SK-N-SH (cell line): ENCODE results near the gene PPP1CA. TPM values are rescaled to one million over a fixed set of nuclear protein-coding genes. Genes with fewer than 3 reads are reported as not detected.

ENCODE experiments used
- CTCF ChIA-PET: fragments of 300-600, 350-600 bp; formaldehyde crosslinking; extraction: SDS; loops from one replicate; lab custom pipeline; 2021; lab: Yijun Ruan, JAX
- POLR2A ChIA-PET: fragments of 350-600 bp; sonication (Branson Sonifier 250); formaldehyde crosslinking; extraction: SDS; loops from one replicate; lab custom pipeline; 2020; ENCODE audit warnings: antibody characterized with exemption, inconsistent platforms; lab: Yijun Ruan, JAX
- DNase-seq: peaks from one replicate; pipeline ENCODE4 v3.0.0; 2012
- H2AFZ ChIP-seq: fragments of 200-600 bp; sonication (generic); 2 replicates; pipeline ENCODE4 v1.8.1; 2016; ENCODE audit warnings: antibody characterized with exemption, mild to moderate bottlenecking, low read depth
- H3F3A ChIP-seq: fragments of 200-600 bp; sonication (generic); replicated peaks from 2 replicates; pipeline ENCODE3; 2016; ENCODE audit warnings: antibody characterized with exemption, mild to moderate bottlenecking; ENCODE audit not compliant: insufficient read depth
- H3K27ac ChIP-seq, 2 experiments: fragments of 200-500 bp in 1 of 2; fragments of 200-600 bp in 1 of 2; sonication (Bioruptor generic) in 1 of 2; sonication (generic), shearing (Covaris generic) in 1 of 2; 2 replicates each; pipeline versions ENCODE4 v1.5.1 to v1.6.1; 2014 to 2016; ENCODE audit warnings: low read depth in 2 of 2, inconsistent platforms in 1 of 2, low read length in 1 of 2, mild to moderate bottlenecking in 1 of 2, mixed read lengths in 1 of 2
- H3K27me3 ChIP-seq: fragments of 200-600 bp; sonication (generic), shearing (Covaris generic); 2 replicates; pipeline ENCODE4 v1.6.1; 2016; ENCODE audit warnings: mixed run types; ENCODE audit not compliant: insufficient read depth
- H3K36me3 ChIP-seq, 2 experiments: fragments of 200-500 bp in 1 of 2; fragments of 200-600 bp in 1 of 2; sonication (Bioruptor generic) in 1 of 2; sonication (generic) in 1 of 2; replicated peaks in 1 of 2; 2 replicates each; pipeline versions ENCODE3 to v1.5.1; 2014 to 2016; ENCODE audit warnings: low read length in 1 of 2, mild to moderate bottlenecking in 1 of 2; ENCODE audit not compliant: insufficient read depth in 2 of 2, control insufficient read depth in 1 of 2
- H3K4me1 ChIP-seq, 2 experiments: fragments of 200-500 bp in 1 of 2; fragments of 200-600 bp in 1 of 2; sonication (Bioruptor generic) in 1 of 2; sonication (generic), shearing (Covaris generic) in 1 of 2; 2 replicates each; pipeline versions ENCODE4 v1.5.1 to v1.6.1; 2014 to 2016; ENCODE audit warnings: low read depth in 1 of 2, low read length in 1 of 2, mixed run types in 1 of 2; ENCODE audit not compliant: insufficient read depth in 2 of 2, control insufficient read depth in 1 of 2
- H3K4me2 ChIP-seq: fragments of 200-600 bp; sonication (generic), shearing (Covaris generic); 2 replicates; pipeline ENCODE4 v1.6.1; 2017; ENCODE audit warnings: mixed run types
- H3K4me3 ChIP-seq, 2 experiments: fragments of 200-500 bp in 1 of 2; fragments of 200-600 bp in 1 of 2; sonication (Bioruptor generic) in 1 of 2; sonication (generic), shearing (Covaris generic) in 1 of 2; 2 replicates each; pipeline versions ENCODE4 v1.5.1 to v1.8.1; 2014 to 2016; ENCODE audit warnings: low read depth in 2 of 2, inconsistent platforms in 1 of 2, low read length in 1 of 2, mild to moderate bottlenecking in 1 of 2, mixed read lengths in 1 of 2, moderate library complexity in 1 of 2
- H3K79me2 ChIP-seq: fragments of 200-600 bp; sonication (generic); 2 replicates; pipeline ENCODE4 v1.8.1; 2017; ENCODE audit warnings: mild to moderate bottlenecking; ENCODE audit not compliant: insufficient read depth
- H3K9ac ChIP-seq: fragments of 200-600 bp; sonication (generic); 2 replicates; pipeline ENCODE4 v1.6.1; 2017; ENCODE audit warnings: mixed run types
- H3K9me2 ChIP-seq: fragments of 200-600 bp; sonication (generic); 2 replicates; pipeline ENCODE4 v1.6.1; 2017; ENCODE audit warnings: mixed run types
- H3K9me3 ChIP-seq: fragments of 200-600 bp; sonication (generic); 2 replicates; pipeline ENCODE4 v1.6.1; 2017; ENCODE audit warnings: mixed run types, mild to moderate bottlenecking, moderate library complexity
- H4K20me1 ChIP-seq: fragments of 200-600 bp; sonication (generic); 2 replicates; pipeline ENCODE4 v1.6.1; 2017; ENCODE audit warnings: mild to moderate bottlenecking, mixed run types; ENCODE audit not compliant: insufficient read depth
- CHD2 ChIP-seq: fragments of 150-350 bp; IDR thresholded peaks from 2 replicates; pipeline ENCODE4 v1.6.1; 2018; ENCODE audit warnings: low read length; ENCODE audit not compliant: partially characterized antibody
- CTCF ChIP-seq: fragments of 200-600 bp; sonication (generic); IDR thresholded peaks from 2 replicates; pipeline ENCODE4 v1.6.1; 2017; ENCODE audit warnings: antibody characterized with exemption, mild to moderate bottlenecking, moderate library complexity
- EP300 ChIP-seq, 2 experiments: IDR thresholded peaks; 2 replicates each; pipeline versions ENCODE4 v1.4.0 to v1.6.1; 2012; ENCODE audit warnings: borderline replicate concordance in 1 of 2, low read depth in 1 of 2, low read length in 1 of 2
- FOSL2 ChIP-seq: IDR thresholded peaks from 2 replicates; pipeline ENCODE4 v1.4.0; 2012; ENCODE audit warnings: low read depth, mild to moderate bottlenecking, moderate library complexity, borderline replicate concordance
- GATA2 ChIP-seq: sonication (generic); formaldehyde crosslinking; IDR thresholded peaks from 2 replicates; pipeline ENCODE4 v1.5.0; 2020; ENCODE audit warnings: mild to moderate bottlenecking, missing genetic modification reagents
- MEF2A ChIP-seq: IDR thresholded peaks from 2 replicates; pipeline ENCODE4 v1.4.0; 2012; ENCODE audit warnings: low read depth, borderline replicate concordance
- MXI1 ChIP-seq: IDR thresholded peaks from 2 replicates; pipeline ENCODE4 v1.6.1; 2012; ENCODE audit warnings: mild to moderate bottlenecking, low read depth, low read length, improper control_type of control experiment
- NFIC ChIP-seq: IDR thresholded peaks from 2 replicates; pipeline ENCODE4 v1.4.0; 2012; ENCODE audit warnings: borderline replicate concordance
- RAD21 ChIP-seq: IDR thresholded peaks from 2 replicates; pipeline ENCODE4 v1.6.1; 2012; ENCODE audit warnings: mild to moderate bottlenecking, low read length
- RCOR1 ChIP-seq: fragments of 150-350 bp; IDR thresholded peaks from 2 replicates; pipeline ENCODE4 v1.6.1; 2017; ENCODE audit warnings: antibody characterized with exemption, low read length
- RFX5 ChIP-seq: IDR thresholded peaks from 2 replicates; pipeline ENCODE4 v1.6.1; 2012; ENCODE audit warnings: mild to moderate bottlenecking, improper control_type of control experiment, low read length
- SIN3A ChIP-seq: IDR thresholded peaks from 2 replicates; pipeline ENCODE4 v1.6.1; 2012; ENCODE audit warnings: low read depth, mild to moderate bottlenecking, low read length, moderate library complexity, borderline replicate concordance
- SMC3 ChIP-seq: IDR thresholded peaks from 2 replicates; pipeline ENCODE4 v1.6.1; 2012; ENCODE audit warnings: low read depth, low read length, improper control_type of control experiment
- TEAD4 ChIP-seq: IDR thresholded peaks from 2 replicates; pipeline ENCODE4 v1.4.0; 2012; ENCODE audit warnings: mild to moderate bottlenecking, borderline replicate concordance; ENCODE audit not compliant: insufficient read depth
- YY1 ChIP-seq: IDR thresholded peaks from 2 replicates; pipeline ENCODE4 v1.4.0; 2012; ENCODE audit warnings: low read depth, mild to moderate bottlenecking
- WGBS: methylation state at CpG from one replicate; pipeline ENCODE4 v1.1.6; 2017; ENCODE audit warnings: low lambda C conversion rate; 5-methylcytosine and 5-hydroxymethylcytosine counted together
- polyA plus RNA-seq, 3 experiments: library from polyadenylated mRNA; depleted of rRNA; stranded (reverse); fragments of >200 nt; gene quantifications; 2 replicates each; pipeline ENCODE4 v1.2.3, GENCODE V29; 2012
- TF ChIP-seq, protein P1 (sequence below): IDR thresholded peaks from 2 replicates; pipeline ENCODE4 v1.4.0; 2012; ENCODE audit warnings: low read depth, borderline replicate concordance
- TF ChIP-seq, protein P2 (sequence below): IDR thresholded peaks from 2 replicates; pipeline ENCODE4 v1.6.1; 2012; ENCODE audit warnings: mild to moderate bottlenecking, low read depth, low read length, moderate library complexity
- TF ChIP-seq, protein P3 (sequence below): fragments of 150-350 bp; IDR thresholded peaks from 2 replicates; pipeline ENCODE4 v1.6.1; 2016; ENCODE audit warnings: mild to moderate bottlenecking, low read depth, low read length

The PPP1CA gene
- polyA plus RNA-seq, 1 of the 3 experiments (the other 2 are of a cell fraction): 261 TPM

DNA sequence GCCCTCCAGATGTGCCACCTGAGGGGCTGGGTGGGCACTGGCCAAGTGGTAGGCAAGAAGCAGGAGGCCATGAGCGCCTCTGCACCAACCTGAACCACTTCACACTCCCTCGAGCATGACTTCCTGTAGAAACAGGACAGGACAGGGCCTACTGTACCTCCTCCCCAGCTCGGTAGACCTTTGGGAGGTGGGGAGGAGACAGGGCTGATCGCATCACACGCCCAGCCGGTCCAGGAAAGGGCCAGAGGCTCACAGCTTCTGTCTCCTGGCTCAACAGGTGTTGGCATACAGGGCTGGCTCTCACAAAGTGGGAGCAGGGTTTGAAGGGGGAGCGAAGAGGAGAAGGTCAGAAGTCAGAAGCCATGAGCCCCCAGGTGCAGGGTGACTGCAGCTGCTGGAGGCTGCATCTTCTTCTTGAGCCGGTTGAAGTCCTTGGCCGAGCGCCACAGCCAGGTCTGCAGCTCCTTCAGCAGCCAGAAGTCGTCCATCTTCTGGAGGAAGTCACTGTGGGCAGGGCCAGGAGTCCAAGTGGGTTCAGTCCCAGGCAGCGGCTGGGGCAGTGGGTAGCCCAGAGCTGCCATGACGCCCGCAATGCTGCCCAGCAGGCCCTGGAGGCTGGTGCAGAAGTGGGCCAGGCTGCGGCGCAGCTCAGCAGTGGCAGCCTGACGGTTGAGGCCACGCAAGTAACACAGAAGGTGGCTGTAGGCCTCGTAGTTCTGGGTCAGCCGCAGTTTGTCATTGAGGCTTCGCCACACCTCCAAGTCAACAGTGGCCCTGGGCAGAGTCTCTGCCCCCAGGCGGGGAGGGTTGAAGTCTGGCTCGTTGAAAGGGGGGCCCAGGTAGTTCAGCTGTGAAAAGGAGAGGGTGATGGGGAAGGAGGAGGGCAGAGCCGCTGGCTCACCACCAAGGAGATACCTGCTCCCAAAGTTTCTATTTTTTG is 36.6 kb downstream of the PPP1CA start:
- POLR2A ChIA-PET: no interaction called here
- no peaks in the 10 kb centered on the region for H3K9me3 ChIP-seq
- TF ChIP-seq CHD2 (no peak), MXI1 (no peak), MEF2A (no peak), TEAD4 (no peak), FOSL2 (no peak), EP300 (IDR thresholded peaks at IDR 0.05; ENCODE audit: borderline replicate concordance in 1 of 2, low read depth in 1 of 2, low read length in 1 of 2) (no peak), RAD21 (no peak), NFIC (no peak), YY1 (no peak), SIN3A (no peak)
- TF ChIP-seq, protein P1, sequence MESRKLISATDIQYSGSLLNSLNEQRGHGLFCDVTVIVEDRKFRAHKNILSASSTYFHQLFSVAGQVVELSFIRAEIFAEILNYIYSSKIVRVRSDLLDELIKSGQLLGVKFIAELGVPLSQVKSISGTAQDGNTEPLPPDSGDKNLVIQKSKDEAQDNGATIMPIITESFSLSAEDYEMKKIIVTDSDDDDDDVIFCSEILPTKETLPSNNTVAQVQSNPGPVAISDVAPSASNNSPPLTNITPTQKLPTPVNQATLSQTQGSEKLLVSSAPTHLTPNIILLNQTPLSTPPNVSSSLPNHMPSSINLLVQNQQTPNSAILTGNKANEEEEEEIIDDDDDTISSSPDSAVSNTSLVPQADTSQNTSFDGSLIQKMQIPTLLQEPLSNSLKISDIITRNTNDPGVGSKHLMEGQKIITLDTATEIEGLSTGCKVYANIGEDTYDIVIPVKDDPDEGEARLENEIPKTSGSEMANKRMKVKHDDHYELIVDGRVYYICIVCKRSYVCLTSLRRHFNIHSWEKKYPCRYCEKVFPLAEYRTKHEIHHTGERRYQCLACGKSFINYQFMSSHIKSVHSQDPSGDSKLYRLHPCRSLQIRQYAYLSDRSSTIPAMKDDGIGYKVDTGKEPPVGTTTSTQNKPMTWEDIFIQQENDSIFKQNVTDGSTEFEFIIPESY: no peak
- no peak overlapping the region for H2AFZ ChIP-seq
- H4K20me1 ChIP-seq: peaks cover 58% of the 10 kb centered on the region
- CTCF ChIA-PET: interaction anchor here (3.2 to 20.0 kb wide), 3 partner anchors 8 to 14 kb away, joined by 15 to 955 read pairs (median 78); partner anchors contain the start of genes CLCF1 and POLD4
- peaks cover 3% of the 10 kb centered on the region for H3F3A ChIP-seq
- peaks cover 13 to 16% of the 10 kb centered on the region in 2 experiments for H3K36me3 ChIP-seq
- H3K4me1 ChIP-seq: peaks cover 0 to 9% of the 10 kb centered on the region in 2 experiments; a peak in 2 of 4 replicates
- no peak for DNase-seq
- H3K9me2 ChIP-seq: no peaks in the 10 kb centered on the region
- no peak overlapping the region for H3K4me3 ChIP-seq
- H3K9ac ChIP-seq: no peak overlapping the region
- no peaks in the 10 kb centered on the region for H3K27me3 ChIP-seq
- H3K27ac ChIP-seq: no peak overlapping the region
- no peak overlapping the region for H3K4me2 ChIP-seq
- peaks cover 53% of the 10 kb centered on the region for H3K79me2 ChIP-seq
- 93% methylated on average over 13 of the region's 24 CpGs for WGBS

DNA sequence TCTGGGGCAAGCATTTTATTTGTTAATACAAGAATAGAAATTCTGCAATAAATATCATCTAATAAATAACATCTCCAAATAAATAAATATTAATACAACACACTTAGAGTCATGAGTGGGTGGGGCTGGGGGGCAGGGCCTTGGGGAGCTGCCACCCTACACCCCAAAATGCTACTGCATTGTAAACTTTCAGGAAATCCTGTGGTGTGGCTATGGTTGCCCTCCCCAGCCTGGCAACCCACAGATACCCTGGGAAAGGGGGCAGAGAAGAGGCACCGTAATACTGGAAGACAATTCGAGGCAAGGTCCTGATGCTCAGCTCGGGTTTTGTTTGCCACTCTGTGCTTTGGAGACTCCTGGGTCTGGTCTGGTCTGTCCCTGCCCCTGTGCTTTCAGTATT is 37.5 kb downstream of the PPP1CA start:
- Histone ChIP-seq H3K79me2 (peaks cover 47% of the 10 kb centered on the region), H3K9me2 (no peaks in the 10 kb centered on the region), H3K27me3 (no peaks in the 10 kb centered on the region), H3K27ac (no peak overlapping the region), H3F3A (peaks cover 3% of the 10 kb centered on the region), H3K4me2 (no peak overlapping the region), H3K9ac (no peak overlapping the region), H4K20me1 (peaks cover 49% of the 10 kb centered on the region), H2AFZ (no peak overlapping the region), H3K36me3 (peaks cover 13 to 16% of the 10 kb centered on the region in 2 experiments), H3K9me3 (no peaks in the 10 kb centered on the region), H3K4me1 (peaks cover 0 to 7% of the 10 kb centered on the region in 2 experiments; a peak in 2 of 4 replicates), H3K4me3 (no peak overlapping the region)
- POLR2A ChIA-PET: no interaction called here
- no peak for DNase-seq
- WGBS: 100% methylated on average over 3 of the region's 3 CpGs
- CTCF ChIA-PET: interaction anchor here (0.7 to 20.0 kb wide), 5 partner anchors 11 to 25 kb away, joined by 3 to 955 read pairs (median 7); partner anchors contain the start of genes CLCF1 and POLD4
- TF ChIP-seq RFX5 (no peak), EP300 (IDR thresholded peaks at IDR 0.05; ENCODE audit: borderline replicate concordance in 1 of 2, low read depth in 1 of 2, low read length in 1 of 2) (no peak), FOSL2 (no peak), CTCF (no peak), SMC3 (no peak), GATA2 (CRISPR knock-in tag) (no peak), RCOR1 (no peak)
- TF ChIP-seq, protein P2, sequence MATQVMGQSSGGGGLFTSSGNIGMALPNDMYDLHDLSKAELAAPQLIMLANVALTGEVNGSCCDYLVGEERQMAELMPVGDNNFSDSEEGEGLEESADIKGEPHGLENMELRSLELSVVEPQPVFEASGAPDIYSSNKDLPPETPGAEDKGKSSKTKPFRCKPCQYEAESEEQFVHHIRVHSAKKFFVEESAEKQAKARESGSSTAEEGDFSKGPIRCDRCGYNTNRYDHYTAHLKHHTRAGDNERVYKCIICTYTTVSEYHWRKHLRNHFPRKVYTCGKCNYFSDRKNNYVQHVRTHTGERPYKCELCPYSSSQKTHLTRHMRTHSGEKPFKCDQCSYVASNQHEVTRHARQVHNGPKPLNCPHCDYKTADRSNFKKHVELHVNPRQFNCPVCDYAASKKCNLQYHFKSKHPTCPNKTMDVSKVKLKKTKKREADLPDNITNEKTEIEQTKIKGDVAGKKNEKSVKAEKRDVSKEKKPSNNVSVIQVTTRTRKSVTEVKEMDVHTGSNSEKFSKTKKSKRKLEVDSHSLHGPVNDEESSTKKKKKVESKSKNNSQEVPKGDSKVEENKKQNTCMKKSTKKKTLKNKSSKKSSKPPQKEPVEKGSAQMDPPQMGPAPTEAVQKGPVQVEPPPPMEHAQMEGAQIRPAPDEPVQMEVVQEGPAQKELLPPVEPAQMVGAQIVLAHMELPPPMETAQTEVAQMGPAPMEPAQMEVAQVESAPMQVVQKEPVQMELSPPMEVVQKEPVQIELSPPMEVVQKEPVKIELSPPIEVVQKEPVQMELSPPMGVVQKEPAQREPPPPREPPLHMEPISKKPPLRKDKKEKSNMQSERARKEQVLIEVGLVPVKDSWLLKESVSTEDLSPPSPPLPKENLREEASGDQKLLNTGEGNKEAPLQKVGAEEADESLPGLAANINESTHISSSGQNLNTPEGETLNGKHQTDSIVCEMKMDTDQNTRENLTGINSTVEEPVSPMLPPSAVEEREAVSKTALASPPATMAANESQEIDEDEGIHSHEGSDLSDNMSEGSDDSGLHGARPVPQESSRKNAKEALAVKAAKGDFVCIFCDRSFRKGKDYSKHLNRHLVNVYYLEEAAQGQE: no peak
- TF ChIP-seq, protein P3, sequence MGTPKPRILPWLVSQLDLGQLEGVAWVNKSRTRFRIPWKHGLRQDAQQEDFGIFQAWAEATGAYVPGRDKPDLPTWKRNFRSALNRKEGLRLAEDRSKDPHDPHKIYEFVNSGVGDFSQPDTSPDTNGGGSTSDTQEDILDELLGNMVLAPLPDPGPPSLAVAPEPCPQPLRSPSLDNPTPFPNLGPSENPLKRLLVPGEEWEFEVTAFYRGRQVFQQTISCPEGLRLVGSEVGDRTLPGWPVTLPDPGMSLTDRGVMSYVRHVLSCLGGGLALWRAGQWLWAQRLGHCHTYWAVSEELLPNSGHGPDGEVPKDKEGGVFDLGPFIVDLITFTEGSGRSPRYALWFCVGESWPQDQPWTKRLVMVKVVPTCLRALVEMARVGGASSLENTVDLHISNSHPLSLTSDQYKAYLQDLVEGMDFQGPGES: no peak
